ENCODE results near the gene PLPP3.

Gene PLPP3

GRCh38 chr1:56507925-56508522, 71.3 kb downstream of the PLPP3 start:
- TF ChIP-seq, protein P1, sequence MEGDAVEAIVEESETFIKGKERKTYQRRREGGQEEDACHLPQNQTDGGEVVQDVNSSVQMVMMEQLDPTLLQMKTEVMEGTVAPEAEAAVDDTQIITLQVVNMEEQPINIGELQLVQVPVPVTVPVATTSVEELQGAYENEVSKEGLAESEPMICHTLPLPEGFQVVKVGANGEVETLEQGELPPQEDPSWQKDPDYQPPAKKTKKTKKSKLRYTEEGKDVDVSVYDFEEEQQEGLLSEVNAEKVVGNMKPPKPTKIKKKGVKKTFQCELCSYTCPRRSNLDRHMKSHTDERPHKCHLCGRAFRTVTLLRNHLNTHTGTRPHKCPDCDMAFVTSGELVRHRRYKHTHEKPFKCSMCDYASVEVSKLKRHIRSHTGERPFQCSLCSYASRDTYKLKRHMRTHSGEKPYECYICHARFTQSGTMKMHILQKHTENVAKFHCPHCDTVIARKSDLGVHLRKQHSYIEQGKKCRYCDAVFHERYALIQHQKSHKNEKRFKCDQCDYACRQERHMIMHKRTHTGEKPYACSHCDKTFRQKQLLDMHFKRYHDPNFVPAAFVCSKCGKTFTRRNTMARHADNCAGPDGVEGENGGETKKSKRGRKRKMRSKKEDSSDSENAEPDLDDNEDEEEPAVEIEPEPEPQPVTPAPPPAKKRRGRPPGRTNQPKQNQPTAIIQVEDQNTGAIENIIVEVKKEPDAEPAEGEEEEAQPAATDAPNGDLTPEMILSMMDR (IDR thresholded peaks at IDR 0.05), result no peak

GRCh38 chr1:56506951-56507491, 72.3 kb downstream of the PLPP3 start:
- TF ChIP-seq, protein P1 (IDR thresholded peaks at IDR 0.05), result no peak

- TF ChIP-seq, protein P1 (IDR thresholded peaks at IDR 0.05), result no peak
These were observed 73.3 kb downstream of the PLPP3 start for GRCh38 chr1:56505792-56506743.

DNA sequence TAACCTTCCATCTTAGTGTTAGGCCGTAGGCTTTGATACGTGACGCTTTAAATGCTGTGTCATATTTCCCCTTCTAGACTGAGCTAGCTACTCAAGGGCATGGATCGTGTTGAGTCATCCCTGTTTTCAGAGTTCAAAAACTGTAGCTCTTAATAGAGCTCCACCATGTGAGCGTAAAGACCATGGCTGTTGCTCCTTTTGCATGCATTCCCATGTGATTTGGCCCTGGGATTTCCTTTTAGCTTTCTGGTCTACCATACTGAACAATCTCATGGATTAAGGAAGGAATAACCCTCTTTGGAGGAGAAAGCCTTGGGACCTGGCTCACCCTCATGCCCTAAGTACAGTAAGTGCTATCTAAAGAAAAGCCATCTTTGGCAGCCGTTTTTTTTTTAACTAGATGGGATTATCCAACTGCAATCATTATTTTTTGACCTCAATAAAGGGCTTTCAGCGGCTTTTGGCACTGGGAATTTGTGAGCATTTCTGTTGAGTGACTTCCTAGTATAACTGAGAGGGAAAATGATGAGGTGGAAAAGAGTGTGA, 76.6 kb downstream of the PLPP3 start:
- TF ChIP-seq, protein P1 (IDR thresholded peaks at IDR 0.05), result no peak

DNA sequence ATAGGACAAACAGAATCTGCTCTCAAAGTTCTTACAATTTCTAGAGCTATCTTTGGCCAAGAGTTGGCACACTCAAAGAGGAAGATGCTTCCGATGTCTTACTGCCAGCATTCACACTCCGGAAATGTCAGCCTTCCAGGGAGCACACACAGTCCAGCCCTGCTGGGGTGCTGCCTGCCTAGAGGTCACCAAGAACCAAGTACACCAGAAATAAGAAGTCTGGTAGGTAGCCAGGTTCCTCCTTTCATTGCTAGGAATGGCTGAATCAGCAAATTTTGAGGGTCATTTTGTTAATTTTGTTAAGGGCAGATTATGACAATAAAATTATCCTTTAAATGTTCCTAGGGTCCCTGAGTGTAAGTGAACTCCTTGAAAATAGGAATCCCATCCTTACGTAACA, 77.5 kb downstream of the PLPP3 start:
- TF ChIP-seq, protein P1 (IDR thresholded peaks at IDR 0.05), result no peak

- TF ChIP-seq, protein P1 (IDR thresholded peaks at IDR 0.05), result no peak
These were observed 77.9 kb downstream of the PLPP3 start for GRCh38 chr1:56501426-56501825.

All from LNCAP (cell line).